ENCODE results near the gene LRFN4.

GRCh38 chr11:66885469-66885868, 28.6 kb downstream of the LRFN4 start:
- no peak for TF ChIP-seq GABPA (IDR thresholded peaks at IDR 0.05; ENCODE audit: borderline replicate concordance, insufficient read depth, low read length)
- TF ChIP-seq CTCF (IDR thresholded peaks at IDR 0.05; ENCODE audit: control extremely low read depth in 1 of 3, insufficient read depth in 1 of 3, low read depth in 1 of 3, low read length in 3 of 3) = no peak
- TF ChIP-seq SIN3A (conservative IDR thresholded peaks at IDR 0.05 in 1 of 2, IDR thresholded peaks at IDR 0.05 in 1 of 2; ENCODE audit: low read depth in 1 of 2, low read length in 2 of 2) = no peak
- no peak for TF ChIP-seq NRF1 (IDR thresholded peaks at IDR 0.05; ENCODE audit: low read depth, low read length)
- no peak for TF ChIP-seq CBX8 (IDR thresholded peaks at IDR 0.05; ENCODE audit: borderline replicate concordance, low read depth, low read length)

Data from H1 (cell line).